GM23248 (cell line): Measurements from ENCODE around the gene UBE2F. TPM values are rescaled to one million over a fixed set of nuclear protein-coding genes. Genes with fewer than 3 reads are reported as not detected.
"Not testable (repeated sequence)": the region's sequence is repeated elsewhere in the genome, so short reads cannot be mapped to it uniquely, and the experiment has no call there.

Experiments
- DNase-seq: peaks from one replicate; pipeline ENCODE4 v3.0.0-alpha.2; 2015
- H2AFZ ChIP-seq: fragments of 200-600 bp; sonication (generic); 2 replicates; pipeline ENCODE4 v1.6.1; 2016; ENCODE audit warnings: antibody characterized with exemption
- H3F3A ChIP-seq: fragments of 200-600 bp; sonication (generic); 2 replicates; pipeline ENCODE4 v1.6.1; 2016; ENCODE audit warnings: mild to moderate bottlenecking, antibody characterized with exemption, mixed run types; ENCODE audit not compliant: insufficient read depth
- H3K27ac ChIP-seq: fragments of 200-600 bp; sonication (generic); 2 replicates; pipeline ENCODE4 v1.5.1; 2016; ENCODE audit warnings: mild to moderate bottlenecking
- H3K27me3 ChIP-seq: fragments of 200-600 bp; sonication (generic); replicated peaks from 2 replicates; pipeline ENCODE4 v1.6.1; 2016; ENCODE audit warnings: mild to moderate bottlenecking; ENCODE audit not compliant: insufficient read depth
- H3K36me3 ChIP-seq: fragments of 200-600 bp; sonication (generic); 2 replicates; pipeline ENCODE4 v1.6.1; 2016; ENCODE audit warnings: low read depth, mild to moderate bottlenecking
- H3K4me1 ChIP-seq: fragments of 200-600 bp; sonication (generic); 2 replicates; pipeline ENCODE4 v1.6.1; 2016; ENCODE audit warnings: mild to moderate bottlenecking; ENCODE audit not compliant: insufficient read depth
- H3K4me2 ChIP-seq: fragments of 200-600 bp; sonication (generic); one replicate; pipeline ENCODE4 v1.6.1; 2016; ENCODE audit warnings: mild to moderate bottlenecking; ENCODE audit not compliant: unreplicated experiment
- H3K4me3 ChIP-seq: fragments of 200-600 bp; sonication (generic); 2 replicates; pipeline ENCODE4 v1.5.1; 2016; ENCODE audit warnings: mild to moderate bottlenecking
- H3K79me2 ChIP-seq: fragments of 200-600 bp; sonication (generic); 2 replicates; pipeline ENCODE4 v1.6.1; 2016; ENCODE audit warnings: mild to moderate bottlenecking; ENCODE audit not compliant: insufficient read depth
- H3K9ac ChIP-seq: fragments of 200-600 bp; sonication (generic); 2 replicates; pipeline ENCODE4 v1.6.1; 2016; ENCODE audit warnings: mild to moderate bottlenecking
- H3K9me2 ChIP-seq: fragments of 200-600 bp; sonication (generic); 2 replicates; pipeline ENCODE4 v1.6.1; 2016; ENCODE audit warnings: mixed run types, mild to moderate bottlenecking, moderate library complexity; ENCODE audit not compliant: insufficient read depth
- H3K9me3 ChIP-seq: fragments of 200-600 bp; sonication (generic); one replicate; pipeline ENCODE4 v1.6.1; 2017; ENCODE audit warnings: low read depth
- H4K20me1 ChIP-seq: fragments of 200-600 bp; sonication (generic); 2 replicates; pipeline ENCODE4 v1.6.0; 2016; ENCODE audit not compliant: insufficient read depth
- EZH2 ChIP-seq: fragments of 200-600 bp; sonication (generic); IDR thresholded peaks from 2 replicates; pipeline ENCODE4 v1.6.1; 2018; ENCODE audit warnings: antibody characterized with exemption, mild to moderate bottlenecking; ENCODE audit not compliant: insufficient read depth, poor library complexity, severe bottlenecking
- EZH2phosphoT487 ChIP-seq: fragments of 200-600 bp; sonication (generic); IDR thresholded peaks from 2 replicates; pipeline ENCODE4 v1.6.1; 2018; ENCODE audit warnings: antibody characterized with exemption, moderate library complexity, mild to moderate bottlenecking, low read depth; ENCODE audit not compliant: insufficient read depth
- WGBS, 2 experiments: methylation state at CpG; one replicate each; pipeline ENCODE4 v1.1.6; 2015 to 2017; ENCODE audit warnings: low lambda C conversion rate in 2 of 2, low coverage in 1 of 2; ENCODE audit errors: missing lambda C conversion rate in 2 of 2; 5-methylcytosine and 5-hydroxymethylcytosine counted together
- in situ Hi-C: fragments of 300-500 bp; cut with MboI; formaldehyde crosslinking; loops from 2 replicates; pipeline ENCODE4 v1.15.0; 2020
- polyA plus RNA-seq: library from polyadenylated mRNA; unstranded; fragments of >200 nt; fragmentation: Nextera tagmentation; extraction: Ambion mirVana; gene quantifications from 2 replicates; pipeline ENCODE4 v1.2.1, GENCODE V29; 2016
- total RNA-seq: library from RNA; depleted of rRNA; stranded (reverse); fragments of >200 nt; shearing (Covaris generic); gene quantifications from 2 replicates; pipeline ENCODE4 v1.2.3, GENCODE V29; 2014

UBE2F gene
- total and polyA plus RNA-seq, 2 experiments from 2014 or later: 88.7 to 129 TPM

- Histone ChIP-seq H3K27ac (no peak overlapping the region), H3K27me3 (no peaks in the 10 kb centered on the region), H3K9ac (no peak overlapping the region), H2AFZ (no peak overlapping the region), H3K36me3 (no peaks in the 10 kb centered on the region), H3K4me3 (no peak overlapping the region), H3K4me1 (no peaks in the 10 kb centered on the region), H3K79me2 (peaks cover 99% of the 10 kb centered on the region), H3K9me2 (no peaks in the 10 kb centered on the region), H4K20me1 (0 out of 2 replicates have a peak, but pooled peaks cover 12% of the 10 kb centered on the region), H3K9me3 (no peaks in the 10 kb centered on the region), H3F3A (no peaks in the 10 kb centered on the region), H3K4me2 (no peak overlapping the region)
- in situ Hi-C loops: no loop called here
- 88 to 91% methylated on average over 6 of the region's 6 CpGs for WGBS, 2 experiments
- DNase-seq: no peak
- TF ChIP-seq EZH2phosphoT487 (no peak), EZH2 (no peak)
These were observed 13.9 kb downstream of the UBE2F start for GRCh38 chr2:237980751-237981150.

GRCh38 chr2:237981621-237982020, 14.8 kb downstream of the UBE2F start:
- H3K27me3 ChIP-seq, H3K9me3 ChIP-seq, H3K4me2 ChIP-seq, H3K4me1 ChIP-seq, H3K9ac ChIP-seq, H2AFZ ChIP-seq, H3K4me3 ChIP-seq, H3K36me3 ChIP-seq, H3K27ac ChIP-seq, H3F3A ChIP-seq, DNase-seq, H3K9me2 ChIP-seq, in situ Hi-C loops: not testable (repeated sequence)
- Histone ChIP-seq H3K79me2 (peaks cover 99% of the 10 kb centered on the region), H4K20me1 (0 out of 2 replicates have a peak, but pooled peaks cover 12% of the 10 kb centered on the region)
- WGBS, 2 experiments: 100% methylated on average over 5 of the region's 5 CpGs

- Histone ChIP-seq H3K9me3 (no peaks in the 10 kb centered on the region), H3F3A (no peaks in the 10 kb centered on the region), H2AFZ (no peak overlapping the region), H3K79me2 (peaks cover 99% of the 10 kb centered on the region), H3K9me2 (no peaks in the 10 kb centered on the region), H3K27me3 (no peaks in the 10 kb centered on the region), H3K4me2 (no peak overlapping the region), H3K4me1 (no peaks in the 10 kb centered on the region), H4K20me1 (0 out of 2 replicates have a peak, but pooled peaks cover 14% of the 10 kb centered on the region), H3K9ac (no peak overlapping the region), H3K4me3 (no peak overlapping the region), H3K27ac (no peak overlapping the region), H3K36me3 (no peaks in the 10 kb centered on the region)
- WGBS, 2 experiments: 93 to 94% methylated on average over 9 of the region's 9 CpGs
- no peak for DNase-seq
- TF ChIP-seq EZH2phosphoT487 (no peak), EZH2 (no peak)
- in situ Hi-C loops: no loop called here
These were observed 15.4 kb downstream of the UBE2F start for GRCh38 chr2:237982039-237982725.

GRCh38 chr2:237983922-237984321, 17.1 kb downstream of the UBE2F start:
- no peaks in the 10 kb centered on the region for H3K4me1 ChIP-seq
- H3K9ac ChIP-seq: no peak overlapping the region
- no peak for TF ChIP-seq EZH2phosphoT487
- TF ChIP-seq EZH2: no peak
- no peaks in the 10 kb centered on the region for H3K9me3 ChIP-seq
- in situ Hi-C loops: no loop called here
- DNase-seq: no peak
- no peak overlapping the region for H3K4me2 ChIP-seq
- WGBS, 2 experiments: 35% methylated on average over 2 of the region's 2 CpGs; no CpG with 5 or more reads in 1 of the 2 experiments
- H3K36me3 ChIP-seq: no peaks in the 10 kb centered on the region
- no peak overlapping the region for H2AFZ ChIP-seq
- no peak overlapping the region for H3K27ac ChIP-seq
- H3K27me3 ChIP-seq: no peaks in the 10 kb centered on the region
- H3K4me3 ChIP-seq: no peak overlapping the region
- peaks cover 99% of the 10 kb centered on the region for H3K79me2 ChIP-seq
- H4K20me1 ChIP-seq: 0 out of 2 replicates have a peak, but pooled peaks cover 14% of the 10 kb centered on the region
- H3K9me2 ChIP-seq: no peaks in the 10 kb centered on the region
- no peaks in the 10 kb centered on the region for H3F3A ChIP-seq

GRCh38 chr2:237987268-237987667, 20.5 kb downstream of the UBE2F start:
- Histone ChIP-seq H3K79me2 (peaks cover 72% of the 10 kb centered on the region), H4K20me1 (0 out of 2 replicates have a peak, but pooled peaks cover 14% of the 10 kb centered on the region), H3K4me1 (no peaks in the 10 kb centered on the region)

More at GRCh38 chr2:237987268-237987667, 20.5 kb downstream of the UBE2F start:
- Histone ChIP-seq H3F3A (no peaks in the 10 kb centered on the region), H3K9me3 (no peaks in the 10 kb centered on the region), H3K4me3 (no peak overlapping the region), H3K27me3 (no peaks in the 10 kb centered on the region), H3K9me2 (no peaks in the 10 kb centered on the region), H3K27ac (no peak overlapping the region), H3K4me2 (no peak overlapping the region), H3K36me3 (peaks cover 6% of the 10 kb centered on the region; the same call in 1 of the 2 replicates), H3K9ac (no peak overlapping the region), H2AFZ (no peak overlapping the region)
- 96 to 97% methylated on average over 3 of the region's 3 CpGs for WGBS, 2 experiments
- in situ Hi-C loops: no loop called here
- DNase-seq: no peak
- no peak for TF ChIP-seq EZH2phosphoT487
- TF ChIP-seq EZH2: no peak
